Measurements from ENCODE around the gene NXPE1. TPM values are rescaled to one million over a fixed set of nuclear protein-coding genes. Genes with fewer than 3 reads are reported as not detected.

The NXPE1 gene
- polyA plus RNA-seq, 1 donor, result 0.07 TPM

GRCh38 chr11:114499756-114500155 is 59.9 kb downstream of the NXPE1 start:
- Histone ChIP-seq H3K36me3 (ENCODE audit: control insufficient read depth, insufficient read depth, low read length) (no peaks in the 10 kb centered on the region), H3K27ac (ENCODE audit: low read length) (no peak overlapping the region), H3K4me3 (ENCODE audit: low read length) (no peak overlapping the region), H3K9me3 (ENCODE audit: control insufficient read depth, low read depth, low read length) (no peaks in the 10 kb centered on the region), H3K4me1 (ENCODE audit: control insufficient read depth, insufficient read depth, low read length) (no peaks in the 10 kb centered on the region), H3K27me3 (ENCODE audit: control insufficient read depth, insufficient read depth, low read length) (no peaks in the 10 kb centered on the region)
- no peak for DNase-seq

DNA sequence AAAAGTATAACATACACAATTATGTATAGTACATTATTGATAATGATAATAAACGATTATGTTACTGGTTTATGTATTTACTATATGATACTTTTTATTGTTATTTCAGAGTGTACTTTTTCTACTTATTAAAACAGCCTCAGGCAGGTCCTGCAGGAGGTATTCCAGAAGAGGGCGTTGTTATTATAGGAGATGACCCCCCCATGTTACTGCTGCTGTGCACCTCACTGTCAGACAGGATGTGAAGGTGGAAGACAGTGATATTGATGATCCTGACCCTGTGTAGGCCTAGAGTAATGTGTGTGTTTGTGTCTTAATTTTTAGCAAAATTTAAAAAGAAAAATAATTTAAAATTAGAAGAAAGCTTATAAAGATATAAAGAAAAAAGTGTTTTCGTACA is 62.8 kb downstream of the NXPE1 start:
- Histone ChIP-seq H3K4me3 (ENCODE audit: low read length) (no peak overlapping the region), H3K36me3 (ENCODE audit: control insufficient read depth, insufficient read depth, low read length) (no peaks in the 10 kb centered on the region), H3K4me1 (ENCODE audit: control insufficient read depth, insufficient read depth, low read length) (no peaks in the 10 kb centered on the region), H3K9me3 (ENCODE audit: control insufficient read depth, low read depth, low read length) (no peaks in the 10 kb centered on the region), H3K27me3 (ENCODE audit: control insufficient read depth, insufficient read depth, low read length) (no peaks in the 10 kb centered on the region), H3K27ac (ENCODE audit: low read length) (no peak overlapping the region)
- WGBS (ENCODE audit: insufficient coverage, low lambda C conversion rate), result 75% methylated on average over 1 of the region's 3 CpGs
- DNase-seq, result no peak

- Histone ChIP-seq H3K27ac (ENCODE audit: low read length) (no peak overlapping the region), H3K27me3 (ENCODE audit: control insufficient read depth, insufficient read depth, low read length) (no peaks in the 10 kb centered on the region), H3K9me3 (ENCODE audit: control insufficient read depth, low read depth, low read length) (no peaks in the 10 kb centered on the region), H3K4me3 (ENCODE audit: low read length) (no peak overlapping the region), H3K4me1 (ENCODE audit: control insufficient read depth, insufficient read depth, low read length) (no peaks in the 10 kb centered on the region), H3K36me3 (ENCODE audit: control insufficient read depth, insufficient read depth, low read length) (no peaks in the 10 kb centered on the region)
- no peak for DNase-seq
- WGBS (ENCODE audit: insufficient coverage, low lambda C conversion rate), result no CpG with 5 or more reads among the region's 2 CpGs
Observed at GRCh38 chr11:114483929-114484328, 75.8 kb downstream of the NXPE1 start.

GRCh38 chr11:114482114-114482513 is 77.6 kb downstream of the NXPE1 start:
- Histone ChIP-seq H3K4me3 (ENCODE audit: low read length) (no peak overlapping the region), H3K36me3 (ENCODE audit: control insufficient read depth, insufficient read depth, low read length) (no peaks in the 10 kb centered on the region), H3K27ac (ENCODE audit: low read length) (no peak overlapping the region), H3K4me1 (ENCODE audit: control insufficient read depth, insufficient read depth, low read length) (no peaks in the 10 kb centered on the region), H3K9me3 (ENCODE audit: control insufficient read depth, low read depth, low read length) (no peaks in the 10 kb centered on the region), H3K27me3 (ENCODE audit: control insufficient read depth, insufficient read depth, low read length) (no peaks in the 10 kb centered on the region)
- no peak for DNase-seq
- WGBS (ENCODE audit: insufficient coverage, low lambda C conversion rate), result no CpG with 5 or more reads among the region's 1 CpG

- no CpG with 5 or more reads among the region's 1 CpG for WGBS (ENCODE audit: insufficient coverage, low lambda C conversion rate)
- no peaks in the 10 kb centered on the region for H3K27me3 ChIP-seq (ENCODE audit: control insufficient read depth, insufficient read depth, low read length)
- DNase-seq, result no peak
- no peak overlapping the region for H3K4me3 ChIP-seq (ENCODE audit: low read length)
- no peaks in the 10 kb centered on the region for H3K36me3 ChIP-seq (ENCODE audit: control insufficient read depth, insufficient read depth, low read length)
- H3K27ac ChIP-seq (ENCODE audit: low read length), result no peak overlapping the region
- H3K9me3 ChIP-seq (ENCODE audit: control insufficient read depth, low read depth, low read length), result no peaks in the 10 kb centered on the region
- no peaks in the 10 kb centered on the region for H3K4me1 ChIP-seq (ENCODE audit: control insufficient read depth, insufficient read depth, low read length)
Observed at GRCh38 chr11:114479331-114479730, 80.3 kb downstream of the NXPE1 start.

GRCh38 chr11:114478768-114479167 is 80.9 kb downstream of the NXPE1 start:
- 83% methylated on average over 1 of the region's 4 CpGs for WGBS (ENCODE audit: insufficient coverage, low lambda C conversion rate)
- no peaks in the 10 kb centered on the region for H3K36me3 ChIP-seq (ENCODE audit: control insufficient read depth, insufficient read depth, low read length)
- H3K9me3 ChIP-seq (ENCODE audit: control insufficient read depth, low read depth, low read length), result no peaks in the 10 kb centered on the region
- DNase-seq, result peak; percentile 8 to 13
- H3K4me3 ChIP-seq (ENCODE audit: low read length), result no peak overlapping the region
- H3K27ac ChIP-seq (ENCODE audit: low read length), result no peak overlapping the region
- H3K4me1 ChIP-seq (ENCODE audit: control insufficient read depth, insufficient read depth, low read length), result no peaks in the 10 kb centered on the region
- H3K27me3 ChIP-seq (ENCODE audit: control insufficient read depth, insufficient read depth, low read length), result no peaks in the 10 kb centered on the region

GRCh38 chr11:114478001-114478410 is 81.7 kb downstream of the NXPE1 start:
- H3K36me3 ChIP-seq (ENCODE audit: control insufficient read depth, insufficient read depth, low read length), result no peaks in the 10 kb centered on the region
- no peaks in the 10 kb centered on the region for H3K4me1 ChIP-seq (ENCODE audit: control insufficient read depth, insufficient read depth, low read length)
- no peaks in the 10 kb centered on the region for H3K9me3 ChIP-seq (ENCODE audit: control insufficient read depth, low read depth, low read length)
- H3K27me3 ChIP-seq (ENCODE audit: control insufficient read depth, insufficient read depth, low read length), result no peaks in the 10 kb centered on the region
- H3K4me3 ChIP-seq (ENCODE audit: low read length), result no peak overlapping the region
- no peak overlapping the region for H3K27ac ChIP-seq (ENCODE audit: low read length)
- no CpG with 5 or more reads among the region's 2 CpGs for WGBS (ENCODE audit: insufficient coverage, low lambda C conversion rate)
- DNase-seq, result no peak

DNA sequence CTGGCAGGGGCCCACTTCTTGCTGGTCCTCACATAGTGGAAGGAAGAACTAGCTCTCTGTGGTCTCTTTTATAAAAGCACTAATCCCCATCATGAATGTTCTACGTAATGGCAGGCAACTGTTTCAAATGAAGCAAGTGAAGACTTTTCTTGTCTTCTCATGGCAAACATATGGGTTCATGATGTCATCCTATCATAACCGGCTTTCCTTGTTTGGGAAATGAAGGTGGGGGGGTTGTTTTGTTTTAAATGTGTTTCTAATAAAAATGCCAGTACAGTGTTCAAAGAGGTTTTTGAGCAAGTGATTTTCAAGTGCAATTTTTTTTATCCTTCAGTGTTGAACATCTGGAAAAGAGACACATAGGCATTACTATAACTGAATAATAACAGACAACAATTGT is 87.0 kb downstream of the NXPE1 start:
- Histone ChIP-seq H3K27ac (ENCODE audit: low read length) (no peak overlapping the region), H3K4me3 (ENCODE audit: low read length) (no peak overlapping the region), H3K9me3 (ENCODE audit: control insufficient read depth, low read depth, low read length) (no peaks in the 10 kb centered on the region), H3K27me3 (ENCODE audit: control insufficient read depth, insufficient read depth, low read length) (no peaks in the 10 kb centered on the region), H3K36me3 (ENCODE audit: control insufficient read depth, insufficient read depth, low read length) (no peaks in the 10 kb centered on the region), H3K4me1 (ENCODE audit: control insufficient read depth, insufficient read depth, low read length) (no peaks in the 10 kb centered on the region)
- WGBS (ENCODE audit: insufficient coverage, low lambda C conversion rate), result no CpG with 5 or more reads among the region's 2 CpGs
- DNase-seq, result no peak

Other genes with a start within 250 kb of the NXPE1 start
- gene C11orf71, start 159.4 kb downstream of the NXPE1 start, polyA plus RNA-seq, result 11.5 TPM
- 46.7 TPM for gene RBM7, start 159.2 kb downstream of the NXPE1 start, polyA plus RNA-seq
- gene REXO2, start 120.4 kb downstream of the NXPE1 start, polyA plus RNA-seq, result 52.6 TPM
- not detected for gene NXPE4, start 35.9 kb upstream of the NXPE1 start, polyA plus RNA-seq
- gene NXPE2, start 118.6 kb upstream of the NXPE1 start, polyA plus RNA-seq, result 0.06 TPM

Measured in large intestine (tissue), 3 donors.